ENCODE results near the gene UBE2J2. TPM values are rescaled to one million over a fixed set of nuclear protein-coding genes. Genes with fewer than 3 reads are reported as not detected.
"Not testable (repeated sequence)": the region's sequence is repeated elsewhere in the genome, so short reads cannot be mapped to it uniquely, and the experiment has no call there.

UBE2J2 gene
- total RNA-seq, 2 donors from 2014 or later: 46.3 to 56.3 TPM

DNA sequence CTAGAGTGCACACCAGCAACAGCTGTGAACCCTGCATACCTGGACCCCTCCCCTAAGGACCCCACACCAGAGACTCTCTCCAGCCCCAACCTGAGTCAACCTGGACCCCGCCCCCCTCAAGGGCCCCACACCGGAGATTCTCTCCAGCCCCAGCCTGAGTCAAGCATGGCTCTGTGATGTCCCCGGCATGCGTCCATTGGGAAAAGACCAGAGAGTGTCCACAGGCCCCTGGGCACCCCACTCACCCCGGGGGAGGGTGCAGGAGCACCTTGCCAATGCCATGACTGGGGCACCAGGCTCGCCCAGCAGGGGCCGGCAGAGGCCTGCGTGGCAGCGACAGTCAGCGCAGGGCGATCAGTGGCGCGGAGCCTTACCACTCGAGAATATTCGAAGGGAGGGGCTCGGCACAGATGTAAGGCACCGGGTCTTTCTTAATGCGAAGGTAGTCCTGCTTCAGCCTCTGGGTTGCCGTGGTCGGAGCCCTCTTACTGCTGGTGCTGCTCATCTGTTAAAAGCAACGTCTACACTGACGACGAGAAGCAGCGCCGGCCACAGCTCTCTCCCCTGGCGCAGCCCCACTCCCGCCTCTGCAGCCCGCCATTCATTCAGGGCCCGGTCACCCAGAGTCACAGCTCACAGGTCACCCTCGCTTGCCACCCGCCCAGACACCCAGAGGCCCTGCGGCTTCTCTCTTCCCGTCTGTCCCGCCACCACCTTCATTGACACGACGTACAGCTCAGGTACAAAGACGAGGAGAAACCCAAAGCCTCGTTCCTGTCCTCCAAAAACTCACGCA is 6.0 kb downstream of the UBE2J2 start:
- DNase-seq: no peak
- ATAC-seq: no peak
- intact Hi-C loops (cut with DNase I, micrococcal nuclease): no loop called here

GRCh38 chr1:1264868-1265272 is 8.8 kb downstream of the UBE2J2 start:
- intact Hi-C loops (cut with DNase I, micrococcal nuclease): no loop called here
- DNase-seq (no peak), ATAC-seq (peak; percentile 27)

- intact Hi-C loops (cut with DNase I, micrococcal nuclease): no loop called here
- DNase-seq (no peak), ATAC-seq (no peak)
These were observed 9.6 kb downstream of the UBE2J2 start for GRCh38 chr1:1264026-1264425.

DNA sequence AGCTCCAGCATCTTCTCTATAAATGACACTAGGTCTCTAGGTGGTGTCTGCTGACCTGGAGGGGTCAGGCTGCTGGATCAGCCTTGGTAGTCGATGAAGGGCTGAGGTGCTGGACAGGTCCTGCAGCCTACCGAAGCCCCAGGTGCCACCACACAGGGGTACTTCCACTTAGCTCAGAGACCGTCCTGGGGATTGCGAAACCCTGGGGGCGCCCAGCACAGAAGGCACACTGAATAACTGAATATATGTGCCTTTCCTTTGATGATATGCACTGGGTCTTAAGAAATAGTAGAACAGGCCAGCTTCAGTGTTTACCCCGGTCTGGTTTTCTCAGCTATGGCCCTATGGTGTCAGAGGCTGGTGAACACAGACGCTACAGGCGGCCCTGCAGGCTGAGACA is 10.9 kb downstream of the UBE2J2 start:
- intact Hi-C loops (cut with DNase I, micrococcal nuclease): no loop called here
- ATAC-seq (no peak), DNase-seq (no peak)

GRCh38 chr1:1262071-1262470 is 11.6 kb downstream of the UBE2J2 start:
- no peak for ATAC-seq
- no peak for DNase-seq
- intact Hi-C loops (cut with DNase I, micrococcal nuclease): no loop called here

GRCh38 chr1:1260843-1261560 is 12.7 kb downstream of the UBE2J2 start:
- DNase-seq (no peak), ATAC-seq (no peak)
- intact Hi-C loops (cut with DNase I, micrococcal nuclease): no loop called here

DNA sequence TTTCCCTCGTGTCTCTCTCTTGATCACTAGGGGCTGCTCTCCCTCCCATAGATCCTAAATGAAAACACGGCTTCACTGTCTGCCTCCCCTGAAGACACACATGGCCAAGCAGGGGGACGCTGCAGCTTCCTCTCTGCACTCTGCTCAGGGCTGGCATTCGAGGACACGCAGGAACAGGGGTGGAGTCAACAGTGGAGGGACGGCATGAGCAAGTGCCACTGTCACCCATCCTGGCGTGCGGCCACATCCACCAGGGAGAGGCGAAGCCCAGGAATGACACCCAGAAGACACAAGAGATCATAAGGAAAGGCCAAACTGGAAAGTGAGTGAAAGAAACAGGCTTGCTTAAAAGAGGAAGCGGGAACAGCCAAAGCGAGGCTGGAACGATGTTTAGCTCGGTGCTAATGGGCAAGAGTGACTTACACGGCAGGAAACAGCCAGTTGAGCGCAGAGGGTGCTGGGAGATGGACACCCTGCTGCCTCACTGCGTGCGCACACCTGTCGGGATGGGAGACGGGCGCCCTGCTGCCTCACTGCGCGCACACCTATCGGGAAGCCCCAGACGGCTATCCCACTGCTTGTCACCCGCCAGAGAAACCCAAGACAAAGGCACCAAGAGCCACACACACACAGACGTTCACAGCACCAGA is 13.6 kb downstream of the UBE2J2 start:
- no peak for DNase-seq
- intact Hi-C loops (cut with DNase I, micrococcal nuclease): no loop called here
- no peak for ATAC-seq

DNA sequence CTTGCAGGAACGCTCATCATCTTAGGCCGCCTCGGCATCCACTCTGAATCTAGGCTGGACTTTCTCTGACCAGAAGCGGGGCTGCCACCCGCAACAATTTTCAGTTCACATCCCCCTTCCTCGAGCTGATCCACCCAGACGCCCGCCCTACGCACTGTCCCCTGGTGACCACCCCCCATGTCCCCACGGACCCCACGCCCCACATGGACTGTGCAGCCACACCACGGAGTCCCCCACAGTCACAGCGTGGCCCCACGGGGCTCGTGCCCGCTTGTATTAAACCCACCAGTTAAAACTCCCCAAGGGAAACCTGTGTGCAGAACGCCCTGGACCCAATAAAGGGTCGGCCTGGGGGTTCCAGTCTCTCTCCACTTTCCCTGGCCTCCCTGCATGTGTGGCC is 14.1 kb downstream of the UBE2J2 start:
- ATAC-seq (no peak), DNase-seq (no peak)
- intact Hi-C loops (cut with DNase I, micrococcal nuclease): no loop called here

DNA sequence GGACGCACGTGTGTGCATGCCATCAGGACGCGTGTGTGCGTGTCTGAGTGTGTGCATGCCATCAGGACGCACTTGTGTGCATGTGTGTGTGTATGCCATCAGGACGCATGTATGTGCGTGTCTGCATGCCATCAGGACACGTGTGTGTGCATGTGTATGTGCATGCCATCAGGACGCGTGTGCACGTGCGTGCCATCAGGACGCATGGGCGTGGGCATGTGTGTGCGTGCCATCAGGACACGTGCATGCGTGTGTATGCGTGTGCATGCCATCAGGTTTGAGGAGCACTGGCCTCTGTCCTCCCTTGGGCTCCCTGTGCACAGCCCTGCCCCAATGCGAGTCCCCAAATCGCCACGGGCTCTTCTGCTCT is 14.6 kb downstream of the UBE2J2 start:
- DNase-seq: no peak
- intact Hi-C loops (cut with DNase I, micrococcal nuclease): no loop called here
- ATAC-seq: no peak

- ATAC-seq (no peak), DNase-seq (no peak)
- intact Hi-C loops (cut with DNase I, micrococcal nuclease): no loop called here
These were observed 16.4 kb downstream of the UBE2J2 start for GRCh38 chr1:1256956-1257871.

DNA sequence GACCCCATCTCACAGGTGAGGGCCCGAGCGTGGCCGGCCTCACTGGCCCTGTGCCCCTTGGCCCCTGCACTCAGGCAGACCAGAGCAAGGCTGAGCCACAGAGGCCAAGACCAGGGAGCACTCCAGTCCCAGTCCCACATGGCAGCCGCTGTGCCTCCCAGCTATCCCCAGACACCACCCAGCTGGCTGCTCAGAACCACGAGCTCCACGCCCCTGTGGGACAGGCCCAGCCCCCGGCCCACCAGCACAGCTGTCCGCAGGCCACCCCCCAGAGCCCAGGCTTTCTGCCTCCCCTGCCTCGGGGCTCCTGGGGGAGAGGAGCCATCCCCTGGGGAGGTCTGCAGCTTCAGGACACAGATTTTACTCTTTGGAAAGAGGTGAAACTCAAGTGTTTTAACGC is 18.0 kb downstream of the UBE2J2 start:
- DNase-seq (no peak), ATAC-seq (no peak)
- intact Hi-C loops (cut with DNase I, micrococcal nuclease): no loop called here

DNA sequence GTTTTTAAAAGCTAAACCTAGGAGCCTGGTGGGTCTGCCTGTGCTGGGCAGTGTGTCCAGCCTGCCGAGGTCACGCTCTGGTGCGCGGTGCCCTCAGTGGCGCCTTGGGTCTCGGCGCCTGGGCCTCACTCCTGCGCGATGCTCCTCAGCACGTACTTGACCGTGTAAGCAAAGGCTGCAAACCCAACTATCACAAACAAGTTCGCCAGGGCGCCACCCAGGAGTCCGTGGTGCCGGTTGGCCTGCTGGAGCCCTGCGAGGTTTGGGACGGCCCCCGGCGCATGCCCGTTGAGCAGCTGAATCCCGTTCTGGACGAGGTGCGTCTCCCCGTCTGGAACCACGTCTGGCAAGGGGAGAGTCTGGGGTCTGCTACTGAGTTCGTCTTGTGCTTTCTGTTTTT is 18.6 kb downstream of the UBE2J2 start:
- intact Hi-C loops (cut with DNase I, micrococcal nuclease): no loop called here
- ATAC-seq (no peak), DNase-seq (no peak)

GRCh38 chr1:1254667-1254998 is 19.0 kb downstream of the UBE2J2 start:
- no peak for ATAC-seq
- DNase-seq: no peak
- intact Hi-C loops (cut with DNase I, micrococcal nuclease): no loop called here

DNA sequence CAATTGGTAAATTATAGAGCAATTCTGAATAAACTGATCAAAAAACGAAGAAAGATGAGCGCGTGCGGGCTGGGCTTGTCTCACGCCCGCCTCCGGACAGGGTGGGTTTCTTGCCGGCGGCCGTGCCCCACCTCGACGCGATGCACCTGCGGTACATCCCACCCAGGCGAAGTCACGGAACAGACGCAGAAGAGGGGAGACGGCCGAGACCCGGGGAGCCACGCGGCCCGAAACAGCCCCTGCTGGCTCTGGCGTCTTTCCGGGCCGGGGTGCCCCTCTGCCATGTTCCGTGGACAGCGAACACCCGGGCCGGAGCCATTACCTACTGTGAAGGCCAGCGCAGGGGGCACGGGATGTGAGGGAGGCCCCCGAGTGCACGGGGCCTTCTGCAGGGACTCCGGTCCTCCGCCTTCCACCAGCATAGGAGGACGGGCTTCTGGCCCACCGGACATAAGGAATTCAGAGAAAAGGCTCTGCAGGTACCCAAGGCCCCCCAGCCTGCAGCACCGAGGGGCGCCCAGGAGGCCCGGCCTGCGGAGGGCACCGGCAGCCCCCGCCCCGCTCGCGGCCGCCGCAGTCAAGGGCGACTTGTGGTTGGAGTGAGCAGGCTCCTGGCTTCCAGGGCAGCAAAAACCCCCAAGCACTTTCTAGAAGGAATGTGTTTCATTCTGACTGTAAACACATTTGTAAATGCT is 19.5 kb downstream of the UBE2J2 start:
- intact Hi-C loops (cut with DNase I, micrococcal nuclease): no loop called here
- no peak for DNase-seq

DNA sequence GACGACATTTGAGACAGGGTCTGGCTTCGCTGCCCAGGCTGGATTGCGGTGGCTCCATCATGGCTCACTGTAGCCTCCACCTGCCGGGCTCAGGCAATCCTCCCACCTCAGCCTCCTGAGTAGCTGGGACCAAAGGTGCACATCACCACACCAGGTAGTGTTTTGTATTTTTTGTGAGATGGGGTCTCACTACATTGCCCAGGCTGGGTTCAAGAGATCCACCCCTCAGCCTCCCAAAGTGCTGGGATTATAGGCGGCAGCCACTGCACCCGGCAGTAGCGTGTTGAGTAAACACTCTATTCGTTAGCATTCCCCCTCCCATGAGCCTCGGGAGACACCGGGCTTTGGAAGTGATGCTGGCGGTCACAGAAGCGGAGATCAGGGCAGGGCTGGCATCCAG is 20.3 kb downstream of the UBE2J2 start:
- no peak for ATAC-seq
- DNase-seq: no peak
- intact Hi-C loops (cut with DNase I, micrococcal nuclease): no loop called here

More for the DNA sequence above, 19.5 kb downstream of the UBE2J2 start:
- no peak for ATAC-seq

DNA sequence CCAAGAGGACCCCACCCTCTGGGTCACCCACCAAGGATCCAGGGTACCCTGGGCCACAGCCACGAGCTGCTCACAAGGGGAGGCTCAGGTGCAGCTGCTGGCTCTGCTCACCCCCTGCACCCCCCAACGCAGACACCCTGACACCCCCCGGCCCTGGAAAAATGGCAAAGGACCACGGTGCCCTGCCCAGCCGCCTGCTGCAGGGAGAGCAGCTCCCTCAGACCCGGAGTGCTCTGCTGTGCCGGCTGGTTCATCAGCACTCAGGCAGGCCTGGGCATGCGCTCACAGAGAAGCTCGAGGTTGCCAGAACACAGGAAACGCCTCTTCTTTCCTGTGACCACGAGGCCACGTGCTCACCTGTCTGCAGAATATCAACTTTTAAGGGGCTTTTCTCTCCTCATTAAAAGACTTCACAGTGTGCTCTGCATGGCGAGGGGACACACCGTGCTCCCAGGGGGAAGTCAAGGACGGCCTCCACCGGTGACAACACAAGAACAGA is 22.8 kb downstream of the UBE2J2 start:
- intact Hi-C loops (cut with DNase I, micrococcal nuclease): no loop called here
- DNase-seq: no peak
- ATAC-seq: peak; percentile 12

DNA sequence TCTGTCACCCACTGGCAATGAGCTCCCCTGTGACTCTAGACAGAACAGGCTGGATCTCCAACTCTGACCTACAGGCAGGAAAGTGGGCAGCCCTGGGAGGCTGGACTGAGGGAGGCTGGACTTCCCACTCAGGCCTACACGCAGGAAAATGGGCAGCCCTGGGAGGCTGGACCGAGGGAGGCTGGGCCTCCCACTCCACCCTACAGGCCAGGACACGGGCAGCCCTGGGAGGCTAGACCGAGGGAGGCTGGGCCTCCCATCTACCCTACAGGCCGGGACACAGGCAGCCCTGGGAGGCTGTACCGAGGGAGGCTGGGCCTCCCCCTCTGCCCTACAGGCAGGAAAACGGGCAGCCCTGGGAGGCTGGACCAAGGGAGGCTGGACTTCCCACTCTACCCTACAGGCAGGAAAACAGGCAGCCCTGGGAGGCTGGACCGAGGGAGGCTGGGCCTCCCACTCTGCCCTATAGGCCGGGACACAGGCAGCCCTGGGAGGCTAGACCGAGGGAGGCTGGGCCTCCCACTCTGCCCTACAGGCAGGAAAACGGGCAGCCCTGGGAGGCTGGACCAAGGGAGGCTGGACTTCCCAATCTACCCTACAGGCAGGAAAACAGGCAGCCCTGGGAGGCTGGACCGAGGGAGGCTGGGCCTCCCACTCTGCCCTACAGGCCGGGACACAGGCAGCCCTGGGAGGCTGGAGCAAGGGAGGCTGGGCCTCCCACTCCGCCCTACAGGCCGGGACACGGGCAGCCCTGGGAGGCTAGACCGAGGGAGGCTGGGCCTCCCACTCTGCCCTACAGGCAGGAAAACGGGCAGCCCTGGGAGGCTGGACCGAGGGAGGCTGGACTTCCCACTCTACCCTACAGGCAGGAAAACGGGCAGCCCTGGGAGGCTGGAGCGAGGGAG is 25.4 kb downstream of the UBE2J2 start:
- DNase-seq; ATAC-seq; intact Hi-C loops (cut with DNase I, micrococcal nuclease): not testable (repeated sequence)
